GM12891 (cell line): Measurements from ENCODE around the gene NAXD.

Experiments
- POLR2A ChIP-seq: IDR thresholded peaks from 2 replicates; pipeline ENCODE4 v1.6.1; 2011; ENCODE audit warnings: low read depth, low read length, control low read depth
- POLR2AphosphoS5 ChIP-seq: IDR thresholded peaks from 2 replicates; pipeline ENCODE4 v1.6.1; 2011; ENCODE audit warnings: low read depth, low read length, control low read depth
- SPI1 ChIP-seq: IDR thresholded peaks from 2 replicates; pipeline ENCODE4 v1.6.1; 2011; ENCODE audit warnings: low read depth, low read length, control low read depth
- TAF1 ChIP-seq: IDR thresholded peaks from 2 replicates; pipeline ENCODE4 v1.6.1; 2011; ENCODE audit warnings: low read depth, low read length, control low read depth

DNA sequence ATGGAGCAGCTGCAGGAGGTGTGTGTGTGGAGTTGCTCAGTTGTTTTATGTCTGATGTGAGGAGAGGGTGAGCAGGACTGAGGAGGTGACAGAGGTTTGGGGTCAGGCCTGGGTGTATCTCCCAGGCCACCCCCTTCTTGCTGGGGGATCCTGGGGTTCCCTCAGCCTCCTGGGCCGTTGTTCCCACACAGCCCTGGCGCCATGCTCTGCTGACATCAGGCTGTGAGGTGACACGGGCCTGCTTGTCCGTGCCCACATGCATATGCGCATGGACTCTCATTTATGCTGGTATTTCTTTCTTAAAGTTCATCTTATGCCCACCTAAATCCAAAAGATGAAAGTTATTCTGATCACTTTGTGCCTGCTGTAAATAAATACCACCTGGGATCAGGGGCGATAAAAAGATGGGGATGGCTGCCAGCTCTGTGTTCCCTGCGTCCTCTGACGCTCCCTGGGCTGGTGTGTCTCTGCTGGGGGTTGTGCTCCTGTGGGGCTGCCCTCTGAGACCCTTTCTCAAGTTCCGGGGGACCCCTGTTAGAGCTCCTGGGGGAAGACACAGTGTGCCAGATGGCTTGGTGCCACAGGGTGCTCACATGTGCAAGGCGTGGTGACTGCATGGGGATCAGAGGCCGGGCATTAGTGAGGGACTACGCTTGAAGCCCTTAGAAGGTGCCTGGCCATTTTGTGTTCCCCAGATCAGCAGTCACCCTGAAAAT is 12.6 kb downstream of the NAXD start:
- TF ChIP-seq POLR2A (no peak), SPI1 (no peak), POLR2AphosphoS5 (no peak), TAF1 (no peak)
